HG02870 (cell line): ENCODE data around the gene LHX4.

Experiments used
- ATAC-seq: cut with Tn5 transposase; IDR thresholded peaks from one replicate; pipeline ENCODE4 v1.9.1; 2021; ENCODE audit warnings: mild to moderate bottlenecking, moderate library complexity; ENCODE audit not compliant: unreplicated experiment

The LHX4 gene

DNA sequence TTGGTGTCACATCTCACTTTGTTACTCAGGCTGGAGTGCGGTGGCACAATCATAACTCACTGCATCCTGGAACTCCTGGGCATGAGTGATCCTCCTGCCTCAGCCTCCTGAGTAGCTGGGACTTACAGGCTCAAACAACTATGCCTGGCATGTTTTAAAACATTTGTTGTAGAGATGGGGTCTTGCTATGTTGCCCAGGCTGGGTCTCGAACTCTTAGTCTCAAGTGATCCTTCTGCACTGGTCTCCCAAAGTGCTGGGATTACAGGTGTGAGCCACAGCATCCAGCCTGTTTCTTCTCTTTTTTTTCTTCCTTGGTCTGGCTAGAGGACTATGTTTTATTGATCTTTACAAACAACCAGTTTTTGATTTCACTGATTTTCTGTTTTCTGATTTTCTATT is 64.6 kb downstream of the LHX4 start:
- no peak for ATAC-seq

DNA sequence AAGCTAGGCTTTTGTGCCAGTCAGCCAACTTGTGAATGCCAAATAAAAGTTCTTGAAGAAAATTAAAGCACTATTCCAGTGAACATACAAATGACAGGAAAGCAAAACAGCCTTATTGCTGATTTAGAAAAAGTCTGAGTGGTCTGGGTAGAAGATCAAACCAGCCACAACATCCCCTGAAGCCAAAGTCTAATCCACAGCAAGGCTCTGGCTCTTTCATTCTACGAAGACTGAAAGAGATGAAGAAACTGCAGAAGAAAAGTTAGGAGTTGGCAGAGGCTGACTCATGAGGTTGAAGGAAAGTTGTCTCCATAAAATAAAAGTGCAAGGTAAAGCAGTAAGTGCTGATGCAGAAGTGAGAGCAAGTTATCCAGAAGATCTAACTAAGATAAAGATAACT is 65.9 kb downstream of the LHX4 start:
- no peak for ATAC-seq

DNA sequence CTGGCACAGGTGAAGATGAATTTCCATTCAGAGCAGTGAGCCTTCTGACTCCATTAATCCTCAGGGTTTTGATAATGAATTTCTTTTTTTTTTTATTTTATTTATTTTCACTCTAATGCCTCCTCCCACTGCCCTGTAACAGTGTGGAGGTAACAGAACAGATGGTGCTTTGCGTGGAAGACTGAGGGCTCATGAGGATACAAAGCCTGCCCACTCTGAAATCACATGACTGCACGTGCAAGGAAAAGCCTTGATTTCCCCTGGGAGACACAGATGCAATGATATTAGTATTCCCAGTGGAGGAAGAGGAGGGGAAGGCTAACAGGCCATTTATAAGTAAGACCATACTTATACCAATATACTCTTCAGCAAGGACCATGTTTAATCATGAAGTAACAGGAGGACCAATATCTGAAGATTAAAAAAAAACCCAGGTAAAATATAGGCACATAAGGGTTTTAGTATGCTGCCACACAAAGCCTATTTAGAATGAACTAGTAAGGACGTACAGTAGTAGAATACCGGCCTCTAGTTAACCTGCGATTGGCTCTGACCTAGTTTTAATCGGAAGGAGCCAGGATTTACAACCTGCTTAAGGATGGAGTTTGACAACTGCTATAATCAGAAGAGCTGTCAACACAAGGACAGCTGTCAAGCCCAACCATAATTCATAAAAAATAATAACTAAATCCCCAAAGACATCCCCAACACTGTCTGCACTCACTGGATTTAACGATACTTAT is 69.6 kb downstream of the LHX4 start:
- ATAC-seq, result no peak

DNA sequence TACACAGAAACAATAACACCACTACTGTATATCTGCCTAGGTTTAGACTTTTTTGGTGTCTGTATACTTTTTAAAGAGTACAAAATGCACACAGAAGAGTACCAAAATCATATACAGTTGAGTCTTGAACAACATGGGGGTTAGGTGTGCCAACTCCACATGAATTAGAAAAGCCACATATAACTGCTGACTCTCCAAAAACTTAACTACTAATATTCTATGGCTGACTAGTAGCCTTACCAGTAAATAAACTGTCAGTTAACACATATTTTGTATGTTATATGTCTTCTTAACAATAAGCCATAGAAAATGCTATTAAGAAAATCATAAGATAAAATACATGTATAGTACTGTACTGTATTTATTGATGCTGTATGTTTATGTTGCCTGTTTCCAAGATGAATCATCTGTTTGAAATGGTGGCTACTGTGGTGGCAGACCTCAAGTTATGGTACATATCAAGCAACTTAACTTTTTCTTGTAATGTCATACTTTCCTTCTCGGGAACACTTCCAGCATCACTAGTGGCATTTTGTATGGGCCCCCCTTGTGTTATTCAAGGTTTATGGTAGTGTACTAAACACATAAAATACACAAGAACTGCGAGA is 71.2 kb downstream of the LHX4 start:
- ATAC-seq, result no peak

DNA sequence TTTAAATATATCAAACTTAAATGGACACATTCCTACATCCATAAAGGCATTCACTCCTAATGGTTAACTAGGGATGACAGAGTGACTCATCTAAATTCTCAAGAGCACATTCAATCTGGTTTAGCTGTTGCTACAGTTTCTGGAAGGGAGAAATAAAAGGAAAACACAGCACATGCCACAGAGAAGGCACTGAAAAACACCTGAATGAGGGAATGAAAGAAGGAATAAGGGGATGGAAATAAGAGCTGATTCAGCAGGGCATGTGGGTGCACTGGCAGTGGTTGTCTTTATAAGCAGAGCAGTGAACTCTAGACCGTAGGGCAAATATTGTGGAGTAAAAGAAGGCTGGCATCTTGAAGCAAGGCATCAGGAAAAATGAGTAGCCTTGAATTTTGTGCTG is 79.3 kb downstream of the LHX4 start:
- no peak for ATAC-seq

DNA sequence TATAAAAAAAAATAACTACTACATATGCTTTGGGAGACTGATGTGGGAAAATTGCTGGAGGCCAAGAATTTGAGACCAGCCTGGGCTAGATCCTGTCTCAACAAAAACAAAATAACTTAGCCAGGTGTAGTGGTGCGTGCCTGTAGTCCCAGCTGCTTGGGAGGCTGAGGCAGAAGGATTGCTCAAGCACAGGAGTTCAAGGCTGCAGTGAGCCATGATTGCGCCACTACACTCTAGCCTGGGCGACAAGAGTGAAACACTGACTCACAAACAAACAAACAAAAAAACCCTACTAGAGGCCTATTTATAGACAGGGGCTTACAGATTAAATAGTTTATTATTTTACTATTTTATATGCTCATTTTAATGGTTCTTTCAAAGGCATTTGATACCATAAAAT is 80.0 kb downstream of the LHX4 start:
- ATAC-seq, result no peak

DNA sequence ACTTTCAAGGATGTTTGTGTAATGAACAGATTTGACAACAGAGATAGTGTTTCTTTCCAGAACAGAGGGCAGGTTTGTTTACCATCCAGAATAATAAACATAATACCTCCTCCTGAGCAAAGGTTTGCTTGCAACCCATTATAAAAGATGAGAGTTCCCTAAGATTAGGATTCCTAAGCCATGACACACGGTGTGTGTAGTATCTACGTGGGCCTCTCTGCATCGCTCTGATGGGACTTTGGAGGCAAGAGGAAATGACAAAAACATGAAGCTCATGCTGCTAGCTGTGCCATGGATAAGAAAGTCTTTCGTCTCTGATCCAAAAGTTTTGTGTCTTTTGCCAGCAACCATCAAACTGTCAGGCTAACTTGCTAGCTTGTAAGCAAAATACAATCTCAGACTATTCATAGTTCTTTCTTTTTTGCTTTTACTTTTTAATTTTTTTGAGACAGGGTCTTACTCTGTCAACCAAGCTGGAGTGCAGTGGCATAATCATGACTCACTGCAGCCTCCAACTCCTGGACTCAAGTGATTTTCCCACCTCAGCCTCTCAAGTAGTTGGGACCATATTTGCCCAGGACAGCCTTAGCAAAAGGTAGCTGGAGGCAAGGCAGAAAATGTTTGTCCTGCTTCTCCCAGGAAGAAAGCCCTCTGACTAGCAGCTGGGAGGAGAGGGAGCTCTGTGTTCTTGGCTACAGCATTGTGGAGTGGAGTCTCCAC is 81.1 kb downstream of the LHX4 start:
- ATAC-seq, result no peak

DNA sequence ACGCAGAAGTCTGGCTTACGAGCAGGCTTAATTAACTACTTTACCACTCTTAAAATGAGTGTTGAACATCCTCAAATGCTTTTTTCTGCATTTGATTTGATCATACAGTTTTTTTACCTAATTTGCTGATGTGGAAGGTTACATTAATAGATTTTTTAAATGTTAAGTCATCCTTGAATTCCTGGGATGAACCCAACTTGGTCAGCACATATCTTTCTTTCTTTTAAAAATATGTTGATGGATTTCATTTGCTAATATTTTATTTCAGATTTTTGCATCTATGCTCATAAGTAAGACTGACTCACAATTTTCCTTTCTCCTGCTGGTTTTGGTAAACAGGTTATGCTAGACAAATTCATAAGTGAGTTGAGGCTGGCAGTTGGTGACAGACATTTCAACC is 82.9 kb downstream of the LHX4 start:
- no peak for ATAC-seq

DNA sequence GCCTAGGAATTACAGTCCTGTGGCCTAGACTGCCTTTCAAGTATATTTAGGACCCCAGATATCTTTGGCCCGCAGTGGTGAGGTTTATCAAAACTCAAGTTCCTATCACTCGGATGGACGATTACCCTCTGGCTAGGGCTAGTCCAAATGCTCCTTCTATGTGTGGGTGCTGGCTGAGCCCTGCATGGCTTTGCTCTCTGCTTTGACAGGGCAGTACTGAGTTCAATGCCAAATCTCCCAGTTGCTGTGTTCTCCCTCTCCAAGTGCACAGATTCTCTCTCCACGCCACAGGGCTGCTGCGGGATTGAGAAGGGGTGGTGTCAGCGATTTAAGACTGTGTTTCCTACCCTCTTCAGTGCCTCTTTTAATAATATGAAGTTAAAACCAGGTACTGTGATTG is 97.0 kb downstream of the LHX4 start:
- no peak for ATAC-seq
